Lower leg skin (tissue), 4 donors: ENCODE measurements around the gene BORCS5. TPM values are rescaled to one million over a fixed set of nuclear protein-coding genes. Genes with fewer than 3 reads are reported as not detected.

Experiments
- DNase-seq, 2 donors: peaks; one replicate each; pipeline ENCODE4 v3.0.0-alpha.2; 2019; ENCODE audit warnings: low spot score in 2 of 2
- H3K4me3 ChIP-seq: fragments of 200-600 bp; sonication (generic); 2 replicates; pipeline ENCODE4 v1.5.1; 2017; ENCODE audit warnings: mild to moderate bottlenecking, low read depth; ENCODE audit not compliant: poor library complexity, severe bottlenecking
- POLR2A ChIP-seq, 2 donors: fragments of 450-650 bp; IDR thresholded peaks; one replicate each; pipeline ENCODE4 v1.6.1; 2016 to 2017; ENCODE audit warnings: antibody characterized with exemption in 2 of 2, mild to moderate bottlenecking in 1 of 2, moderate library complexity in 1 of 2
- WGBS, 2 donors: methylation state at CpG; one replicate each; pipeline ENCODE4 v1.1.5; 2018; 5-methylcytosine and 5-hydroxymethylcytosine counted together
- intact Hi-C: fragments of 100-400 bp; cut with DNase I; formaldehyde crosslinking; loops from one replicate; pipeline ENCODE4 v1.15.0; 2023; ENCODE audit warnings: low total_unique reads
- total RNA-seq, 4 donors: library from RNA; depleted of rRNA; stranded (reverse); fragments of >200 nt; gene quantifications; one replicate each; pipeline ENCODE4 v1.1.0, GENCODE V29; 2016
- TF ChIP-seq, protein P1 (sequence below), 3 donors: fragments of 450-650 bp; IDR thresholded peaks; one replicate each; pipeline ENCODE4 v1.5.1; 2016; ENCODE audit warnings: antibody characterized with exemption in 3 of 3, mild to moderate bottlenecking in 3 of 3, moderate library complexity in 2 of 3

BORCS5 gene
- total RNA-seq, 4 donors from 2014 or later = 5.3 to 13.4 (median 10.1) TPM

DNA sequence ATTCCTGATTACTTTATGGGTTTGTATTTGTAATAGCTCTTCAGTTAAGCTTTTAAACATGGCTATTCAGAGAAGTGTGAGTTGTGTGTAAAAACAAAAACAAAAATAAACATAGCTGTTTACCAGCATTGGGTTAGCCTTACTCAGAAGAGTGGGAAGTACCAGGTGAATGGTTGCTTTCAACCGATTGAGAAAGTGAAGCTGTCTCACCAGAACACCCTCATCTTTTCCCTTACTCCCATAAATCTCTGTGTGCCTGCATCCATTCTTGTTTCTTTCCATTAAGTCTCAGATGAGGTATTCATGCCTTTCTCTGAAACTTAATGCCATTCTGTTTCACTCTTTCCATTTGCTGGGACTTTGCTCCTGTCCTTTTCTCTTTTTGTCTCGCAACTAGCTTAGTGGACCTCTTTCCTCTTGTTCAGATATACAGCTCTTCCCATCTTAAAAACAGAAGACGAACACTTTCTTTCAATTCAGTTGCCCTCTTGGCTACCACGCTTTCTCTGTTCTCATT, 10.7 kb downstream of the BORCS5 start:
- intact Hi-C loops = no loop called here
- no peak overlapping the region for H3K4me3 ChIP-seq
- WGBS, 2 donors = 88 to 92% methylated on average over 4 of the region's 4 CpGs
- no peak for DNase-seq
- TF ChIP-seq POLR2A (IDR thresholded peaks at IDR 0.05) = no peak
- TF ChIP-seq, protein P1, sequence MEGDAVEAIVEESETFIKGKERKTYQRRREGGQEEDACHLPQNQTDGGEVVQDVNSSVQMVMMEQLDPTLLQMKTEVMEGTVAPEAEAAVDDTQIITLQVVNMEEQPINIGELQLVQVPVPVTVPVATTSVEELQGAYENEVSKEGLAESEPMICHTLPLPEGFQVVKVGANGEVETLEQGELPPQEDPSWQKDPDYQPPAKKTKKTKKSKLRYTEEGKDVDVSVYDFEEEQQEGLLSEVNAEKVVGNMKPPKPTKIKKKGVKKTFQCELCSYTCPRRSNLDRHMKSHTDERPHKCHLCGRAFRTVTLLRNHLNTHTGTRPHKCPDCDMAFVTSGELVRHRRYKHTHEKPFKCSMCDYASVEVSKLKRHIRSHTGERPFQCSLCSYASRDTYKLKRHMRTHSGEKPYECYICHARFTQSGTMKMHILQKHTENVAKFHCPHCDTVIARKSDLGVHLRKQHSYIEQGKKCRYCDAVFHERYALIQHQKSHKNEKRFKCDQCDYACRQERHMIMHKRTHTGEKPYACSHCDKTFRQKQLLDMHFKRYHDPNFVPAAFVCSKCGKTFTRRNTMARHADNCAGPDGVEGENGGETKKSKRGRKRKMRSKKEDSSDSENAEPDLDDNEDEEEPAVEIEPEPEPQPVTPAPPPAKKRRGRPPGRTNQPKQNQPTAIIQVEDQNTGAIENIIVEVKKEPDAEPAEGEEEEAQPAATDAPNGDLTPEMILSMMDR (IDR thresholded peaks at IDR 0.05) = no peak

DNA sequence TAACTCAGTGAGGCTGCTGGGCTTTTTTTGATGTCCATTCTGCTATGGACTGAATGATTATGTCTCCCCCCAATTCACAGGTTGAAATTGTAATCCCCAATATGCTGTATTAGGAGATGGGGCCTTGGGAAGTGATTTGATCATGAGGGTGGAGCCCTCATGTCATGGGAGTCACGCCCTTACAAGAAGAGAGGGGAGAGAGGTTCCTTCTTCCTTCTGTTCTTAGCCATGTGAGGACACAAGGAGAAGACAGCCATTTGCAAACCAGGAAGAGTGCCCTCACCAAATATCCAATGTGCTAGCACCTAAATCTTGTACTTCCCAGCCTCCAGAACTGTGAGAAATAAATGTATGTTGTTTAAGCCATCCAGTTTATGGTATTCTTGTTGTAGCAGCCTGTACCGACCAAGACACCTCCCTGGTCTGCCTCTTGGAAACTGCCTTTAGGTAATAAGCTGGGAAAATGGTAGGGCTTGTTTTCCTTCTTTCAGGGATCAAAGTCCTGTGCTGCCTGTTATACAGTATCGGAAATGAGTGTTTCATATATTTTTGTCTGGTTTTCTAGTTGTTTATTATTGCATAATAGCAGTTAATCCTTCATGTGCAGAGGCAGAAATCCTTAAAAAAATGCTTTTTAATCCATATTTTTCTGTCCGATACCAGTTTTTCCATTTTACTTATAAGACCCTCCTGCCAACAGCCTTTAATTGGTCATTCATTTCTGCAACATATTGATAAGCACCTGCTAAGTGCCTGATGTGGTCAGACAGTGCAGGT, 16.3 kb downstream of the BORCS5 start:
- H3K4me3 ChIP-seq = no peak overlapping the region
- no peak for DNase-seq
- 83 to 85% methylated on average over 4 of the region's 4 CpGs for WGBS, 2 donors
- TF ChIP-seq, protein P1 (IDR thresholded peaks at IDR 0.05) = no peak
- no peak for TF ChIP-seq POLR2A (IDR thresholded peaks at IDR 0.05)
- intact Hi-C loops = no loop called here

DNA sequence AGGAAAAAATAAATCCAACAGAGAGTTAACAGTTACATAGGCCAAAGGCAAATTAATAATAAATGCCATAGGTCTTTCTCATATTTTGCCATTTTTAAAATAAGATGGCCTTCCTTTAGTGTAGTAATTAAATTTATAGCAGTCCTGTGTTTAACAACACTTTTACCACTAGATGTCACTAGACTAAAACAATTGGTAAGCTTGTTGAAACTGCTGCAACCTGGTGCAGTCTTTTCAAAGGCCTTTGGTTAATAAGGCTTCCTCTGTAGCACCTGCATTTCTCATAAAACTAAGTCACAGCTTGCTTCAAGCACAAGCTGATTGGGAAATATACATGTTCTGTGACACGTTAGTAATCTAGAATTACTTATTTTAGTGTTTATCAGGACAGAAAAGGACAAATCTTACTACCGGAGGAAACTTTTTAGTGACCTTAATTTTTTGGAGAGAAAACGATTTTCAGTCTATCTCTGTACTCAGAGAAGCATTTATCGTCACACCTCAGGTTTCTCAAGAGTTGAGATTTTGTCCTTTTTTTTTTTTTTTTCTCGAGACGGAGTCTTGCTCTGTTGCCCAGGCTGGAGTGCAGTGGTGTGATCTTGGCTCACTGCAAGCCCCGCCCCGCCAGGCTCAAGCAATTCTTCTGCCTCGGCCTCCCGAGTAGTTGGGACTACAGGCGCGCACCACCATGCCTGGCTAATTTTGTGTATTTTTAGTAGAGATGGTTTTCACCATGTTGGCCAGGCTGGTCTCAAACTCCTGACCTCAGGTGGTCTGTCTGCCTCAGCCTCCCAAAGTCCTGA, 20.0 kb downstream of the BORCS5 start:
- intact Hi-C loops = loop anchor here (5.0 kb wide), 1 partner anchor 325 kb away; no protein-coding TSS in a partner anchor
- no peak for DNase-seq

DNA sequence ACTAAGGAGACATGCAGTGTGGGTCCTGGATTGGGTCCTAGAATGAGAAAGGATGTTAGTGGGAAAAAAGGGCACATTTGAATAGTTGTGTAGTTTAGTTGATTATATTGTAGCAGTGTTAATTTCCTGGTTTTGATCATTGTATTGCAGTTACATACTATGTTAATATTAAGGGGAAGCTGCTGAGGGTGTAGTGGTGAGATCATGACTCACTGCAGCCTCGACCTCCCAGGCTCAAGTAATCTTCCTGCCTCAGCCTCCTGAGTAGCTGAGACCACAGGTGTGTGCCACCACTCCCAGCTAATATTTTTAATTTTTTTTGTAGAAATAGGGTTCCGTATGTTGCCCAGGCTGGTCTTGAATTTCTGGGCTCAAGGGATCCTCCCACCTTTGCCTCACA, 21.7 kb downstream of the BORCS5 start:
- no peak for DNase-seq
- intact Hi-C loops = loop anchor here (5.0 kb wide), 1 partner anchor 324 kb away; no protein-coding TSS in a partner anchor
- TF ChIP-seq, protein P1 (IDR thresholded peaks at IDR 0.05) = no peak
- no peak for TF ChIP-seq POLR2A (IDR thresholded peaks at IDR 0.05)
- no peak overlapping the region for H3K4me3 ChIP-seq
- WGBS, 2 donors = 69 to 93% methylated on average over 2 of the region's 2 CpGs

More for the DNA sequence above, 20.0 kb downstream of the BORCS5 start:
- WGBS, 2 donors = 78% methylated on average over 12 of the region's 12 CpGs
- TF ChIP-seq POLR2A (IDR thresholded peaks at IDR 0.05) = no peak
- TF ChIP-seq, protein P1 (IDR thresholded peaks at IDR 0.05) = no peak
- no peak overlapping the region for H3K4me3 ChIP-seq

DNA sequence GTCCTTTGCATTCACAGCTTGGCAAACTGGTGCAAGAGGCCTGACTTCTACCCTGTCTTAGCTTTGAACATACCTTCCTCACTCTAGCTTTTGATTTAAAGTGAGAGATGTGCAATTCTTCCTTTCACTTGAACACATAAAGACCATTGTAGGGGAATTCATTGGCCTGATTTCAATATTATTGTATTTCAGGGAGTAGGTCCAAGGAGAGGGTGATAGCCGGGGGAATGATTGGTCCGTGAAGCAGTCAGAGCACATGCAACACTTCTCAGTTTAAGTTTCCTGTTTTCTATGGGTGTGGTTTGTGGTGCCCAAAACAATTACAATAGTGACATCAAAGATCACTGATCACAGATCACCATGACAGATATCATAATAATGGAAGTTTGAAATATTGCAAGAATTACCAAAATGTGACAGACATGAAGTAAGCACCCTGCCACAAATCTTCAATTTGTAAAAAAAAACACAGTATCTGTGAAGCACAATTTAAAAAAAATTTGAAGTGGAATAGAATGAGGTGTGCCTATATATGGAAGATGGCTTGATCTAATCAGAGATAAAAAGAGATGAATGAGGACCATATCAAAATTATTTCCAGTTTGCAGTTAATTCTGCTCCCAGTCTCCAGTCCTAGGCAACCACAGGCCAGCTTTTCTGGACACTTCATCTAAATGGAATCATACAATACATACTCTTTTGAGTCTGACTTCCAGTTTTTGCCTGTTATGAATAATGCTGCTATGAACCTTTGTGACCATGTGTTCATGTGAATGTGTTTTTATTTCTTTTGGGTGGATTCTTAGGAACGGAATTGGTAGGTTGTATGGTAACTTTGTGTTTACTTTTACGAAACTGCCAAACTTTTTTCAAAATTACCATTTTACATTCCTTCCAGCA, 23.2 kb downstream of the BORCS5 start:
- no peak for TF ChIP-seq POLR2A (IDR thresholded peaks at IDR 0.05)
- TF ChIP-seq, protein P1 (IDR thresholded peaks at IDR 0.05) = no peak
- WGBS, 2 donors = 61 to 65% methylated on average over 4 of the region's 4 CpGs
- H3K4me3 ChIP-seq = no peak overlapping the region
- no peak for DNase-seq
- intact Hi-C loops = loop anchor here (5.0 kb wide), 1 partner anchor 322 kb away; no protein-coding TSS in a partner anchor
